ENCODE measurements around the gene RWDD3. TPM values are rescaled to one million over a fixed set of nuclear protein-coding genes. Genes with fewer than 3 reads are reported as not detected.

Gene RWDD3
- total and polyA plus RNA-seq, 2 experiments from 2014 or later = 23.0 to 28.5 TPM

DNA sequence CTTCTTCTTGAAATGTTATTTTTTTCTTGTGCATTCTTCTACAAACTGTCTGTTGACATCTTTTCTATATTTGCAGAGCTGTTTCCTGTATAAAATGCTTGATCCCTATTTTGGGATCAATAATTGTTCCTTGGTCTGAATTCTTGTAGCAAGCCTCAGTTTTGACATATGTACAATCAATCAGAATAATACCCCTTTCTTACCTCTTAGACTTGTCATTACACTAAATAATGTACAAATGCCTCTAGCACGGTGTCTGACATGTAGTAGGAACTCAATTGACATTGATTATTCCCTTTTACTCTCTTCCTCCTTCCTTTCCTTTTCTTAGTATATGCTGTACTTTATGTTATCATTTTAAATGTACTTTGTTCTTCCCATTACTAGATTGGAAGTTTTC is 25.2 kb downstream of the RWDD3 start:
- H3K36me3 ChIP-seq (replicated peaks; ENCODE audit: insufficient read depth, low read depth) = no peaks in the 10 kb centered on the region
- no peaks in the 10 kb centered on the region for H3K9me3 ChIP-seq (ENCODE audit: low read depth)
- H3K9me2 ChIP-seq (replicated peaks; ENCODE audit: insufficient read depth) = no peaks in the 10 kb centered on the region
- H2AFZ ChIP-seq = no peak overlapping the region
- TF ChIP-seq EZH2phosphoT487 (IDR thresholded peaks at IDR 0.05; ENCODE audit: low read depth, severe bottlenecking, unreplicated experiment) (no peak), EZH2 (IDR thresholded peaks at IDR 0.05; ENCODE audit: borderline replicate concordance) (no peak)
- TF ChIP-seq, protein P1, sequence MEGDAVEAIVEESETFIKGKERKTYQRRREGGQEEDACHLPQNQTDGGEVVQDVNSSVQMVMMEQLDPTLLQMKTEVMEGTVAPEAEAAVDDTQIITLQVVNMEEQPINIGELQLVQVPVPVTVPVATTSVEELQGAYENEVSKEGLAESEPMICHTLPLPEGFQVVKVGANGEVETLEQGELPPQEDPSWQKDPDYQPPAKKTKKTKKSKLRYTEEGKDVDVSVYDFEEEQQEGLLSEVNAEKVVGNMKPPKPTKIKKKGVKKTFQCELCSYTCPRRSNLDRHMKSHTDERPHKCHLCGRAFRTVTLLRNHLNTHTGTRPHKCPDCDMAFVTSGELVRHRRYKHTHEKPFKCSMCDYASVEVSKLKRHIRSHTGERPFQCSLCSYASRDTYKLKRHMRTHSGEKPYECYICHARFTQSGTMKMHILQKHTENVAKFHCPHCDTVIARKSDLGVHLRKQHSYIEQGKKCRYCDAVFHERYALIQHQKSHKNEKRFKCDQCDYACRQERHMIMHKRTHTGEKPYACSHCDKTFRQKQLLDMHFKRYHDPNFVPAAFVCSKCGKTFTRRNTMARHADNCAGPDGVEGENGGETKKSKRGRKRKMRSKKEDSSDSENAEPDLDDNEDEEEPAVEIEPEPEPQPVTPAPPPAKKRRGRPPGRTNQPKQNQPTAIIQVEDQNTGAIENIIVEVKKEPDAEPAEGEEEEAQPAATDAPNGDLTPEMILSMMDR (IDR thresholded peaks at IDR 0.05; ENCODE audit: poor library complexity) = no peak
- H3K4me2 ChIP-seq = no peak overlapping the region
- DNase-seq (ENCODE audit: low spot score) = no peak
- H4K20me1 ChIP-seq (ENCODE audit: insufficient read depth, poor library complexity, severe bottlenecking) = no peaks in the 10 kb centered on the region
- no peaks in the 10 kb centered on the region for H3K27me3 ChIP-seq
- H3K4me1 ChIP-seq (ENCODE audit: insufficient read depth) = no peaks in the 10 kb centered on the region
- H3K4me3 ChIP-seq = no peak overlapping the region
- H3K27ac ChIP-seq = no peak overlapping the region
- WGBS (ENCODE audit: low lambda C conversion rate, missing lambda C conversion rate) = 95% methylated on average over 1 of the region's 1 CpG
- no peaks in the 10 kb centered on the region for H3K79me2 ChIP-seq

- no peak overlapping the region for H3K4me3 ChIP-seq
- no peaks in the 10 kb centered on the region for H3K9me2 ChIP-seq (replicated peaks; ENCODE audit: insufficient read depth)
- no peaks in the 10 kb centered on the region for H3K4me1 ChIP-seq (ENCODE audit: insufficient read depth)
- 96% methylated on average over 4 of the region's 4 CpGs for WGBS (ENCODE audit: low lambda C conversion rate, missing lambda C conversion rate)
- H3K9me3 ChIP-seq (ENCODE audit: low read depth) = no peaks in the 10 kb centered on the region
- H3K27ac ChIP-seq = no peak overlapping the region
- H3K79me2 ChIP-seq = no peaks in the 10 kb centered on the region
- DNase-seq (ENCODE audit: low spot score) = no peak
- no peaks in the 10 kb centered on the region for H3K27me3 ChIP-seq
- TF ChIP-seq EZH2 (IDR thresholded peaks at IDR 0.05; ENCODE audit: borderline replicate concordance) (no peak), EZH2phosphoT487 (IDR thresholded peaks at IDR 0.05; ENCODE audit: low read depth, severe bottlenecking, unreplicated experiment) (no peak)
- TF ChIP-seq, protein P1 (IDR thresholded peaks at IDR 0.05; ENCODE audit: poor library complexity) = no peak
- no peak overlapping the region for H2AFZ ChIP-seq
- no peaks in the 10 kb centered on the region for H4K20me1 ChIP-seq (ENCODE audit: insufficient read depth, poor library complexity, severe bottlenecking)
- H3K36me3 ChIP-seq (replicated peaks; ENCODE audit: insufficient read depth, low read depth) = no peaks in the 10 kb centered on the region
- H3K4me2 ChIP-seq = no peak overlapping the region
Measured at GRCh38 chr1:95262913-95263312, 28.9 kb downstream of the RWDD3 start.

- DNase-seq (ENCODE audit: low spot score) = no peak
- H3K9me2 ChIP-seq (replicated peaks; ENCODE audit: insufficient read depth) = no peaks in the 10 kb centered on the region
- no peaks in the 10 kb centered on the region for H3K4me1 ChIP-seq (ENCODE audit: insufficient read depth)
- H4K20me1 ChIP-seq (ENCODE audit: insufficient read depth, poor library complexity, severe bottlenecking) = no peaks in the 10 kb centered on the region
- no peak for TF ChIP-seq EZH2 (IDR thresholded peaks at IDR 0.05; ENCODE audit: borderline replicate concordance)
- TF ChIP-seq EZH2phosphoT487 (IDR thresholded peaks at IDR 0.05; ENCODE audit: low read depth, severe bottlenecking, unreplicated experiment) = no peak
- TF ChIP-seq, protein P1 (IDR thresholded peaks at IDR 0.05; ENCODE audit: poor library complexity) = no peak
- no peaks in the 10 kb centered on the region for H3K36me3 ChIP-seq (replicated peaks; ENCODE audit: insufficient read depth, low read depth)
- H3K27me3 ChIP-seq = no peaks in the 10 kb centered on the region
- H2AFZ ChIP-seq = no peak overlapping the region
- no peaks in the 10 kb centered on the region for H3K79me2 ChIP-seq
- no peak overlapping the region for H3K4me2 ChIP-seq
- H3K27ac ChIP-seq = no peak overlapping the region
- WGBS (ENCODE audit: low lambda C conversion rate, missing lambda C conversion rate) = 87% methylated on average over 5 of the region's 5 CpGs
- H3K9me3 ChIP-seq (ENCODE audit: low read depth) = no peaks in the 10 kb centered on the region
- no peak overlapping the region for H3K4me3 ChIP-seq
Measured at GRCh38 chr1:95263450-95263849, 29.4 kb downstream of the RWDD3 start.

DNA sequence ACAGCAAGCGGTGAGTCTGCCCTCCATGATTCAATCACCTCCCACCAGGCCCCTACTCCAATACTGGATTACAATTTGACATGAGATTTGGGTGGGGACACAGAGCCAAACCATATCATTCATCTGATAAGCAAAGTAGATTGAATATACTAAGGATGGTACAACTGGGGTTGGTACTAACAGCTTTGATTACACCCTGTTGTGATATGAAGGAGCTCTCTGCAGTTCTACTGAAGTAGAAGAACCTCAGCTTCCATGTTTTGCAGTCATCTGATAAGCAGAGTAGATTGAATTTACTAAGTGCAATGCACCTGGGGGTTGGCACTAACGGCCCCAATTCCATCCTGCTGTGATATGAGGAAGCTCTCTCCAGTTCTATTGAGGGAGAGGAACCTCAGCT is 31.1 kb downstream of the RWDD3 start:
- Histone ChIP-seq H4K20me1 (ENCODE audit: insufficient read depth, poor library complexity, severe bottlenecking) (no peaks in the 10 kb centered on the region), H3K9me3 (ENCODE audit: low read depth) (no peaks in the 10 kb centered on the region), H3K4me3 (no peak overlapping the region), H3K79me2 (no peaks in the 10 kb centered on the region), H3K4me1 (ENCODE audit: insufficient read depth) (no peaks in the 10 kb centered on the region), H3K36me3 (replicated peaks; ENCODE audit: insufficient read depth, low read depth) (no peaks in the 10 kb centered on the region), H2AFZ (no peak overlapping the region), H3K27ac (no peak overlapping the region), H3K9me2 (replicated peaks; ENCODE audit: insufficient read depth) (no peaks in the 10 kb centered on the region), H3K27me3 (no peaks in the 10 kb centered on the region), H3K4me2 (no peak overlapping the region)
- 78% methylated on average over 2 of the region's 2 CpGs for WGBS (ENCODE audit: low lambda C conversion rate, missing lambda C conversion rate)
- TF ChIP-seq EZH2phosphoT487 (IDR thresholded peaks at IDR 0.05; ENCODE audit: low read depth, severe bottlenecking, unreplicated experiment) = no peak
- TF ChIP-seq, protein P1 (IDR thresholded peaks at IDR 0.05; ENCODE audit: poor library complexity) = no peak
- no peak for TF ChIP-seq EZH2 (IDR thresholded peaks at IDR 0.05; ENCODE audit: borderline replicate concordance)
- DNase-seq (ENCODE audit: low spot score) = no peak
